H1 (cell line): Measurements from ENCODE around the gene PKMYT1.

Source experiments
- EGR1 ChIP-seq: IDR thresholded peaks from 2 replicates; pipeline ENCODE4 v1.6.1; 2011; ENCODE audit warnings: low read depth, low read length, borderline replicate concordance
- EP300 ChIP-seq, 2 experiments: IDR thresholded peaks; 1 replicate in 1 of 2; 2 replicates in 1 of 2; pipeline ENCODE4 v1.6.1; 2011 to 2012; ENCODE audit warnings: low read depth in 2 of 2, low read length in 2 of 2, mild to moderate bottlenecking in 2 of 2, borderline replicate concordance in 1 of 2, inconsistent platforms in 1 of 2, moderate library complexity in 1 of 2
- EZH2 ChIP-seq: fragments of 200-600 bp; sonication (generic); IDR thresholded peaks from 2 replicates; pipeline ENCODE4 v1.7.1; 2012; ENCODE audit warnings: low read depth, mild to moderate bottlenecking, moderate library complexity, low read length, inconsistent platforms; ENCODE audit not compliant: severe bottlenecking
- KDM1A ChIP-seq: fragments of 200-600, 300-600 bp; sonication (generic); IDR thresholded peaks from 2 replicates; pipeline ENCODE4 v1.7.1; 2016; ENCODE audit warnings: mild to moderate bottlenecking, low read length, borderline replicate concordance
- NRF1 ChIP-seq: IDR thresholded peaks from 2 replicates; pipeline ENCODE4 v1.6.1; 2011; ENCODE audit warnings: mild to moderate bottlenecking, low read depth, low read length, improper control_type of control experiment
- POLR2A ChIP-seq, 2 experiments: IDR thresholded peaks; 1 replicate in 1 of 2; 2 replicates in 1 of 2; pipeline ENCODE4 v1.6.1; 2011; ENCODE audit warnings: low read depth in 2 of 2, low read length in 2 of 2, mild to moderate bottlenecking in 2 of 2; ENCODE audit errors: control extremely low read depth in 1 of 2
- POLR2AphosphoS5 ChIP-seq: IDR thresholded peaks from 2 replicates; pipeline ENCODE4 v1.6.1; 2011; ENCODE audit warnings: low read depth, low read length
- SP2 ChIP-seq: IDR thresholded peaks from 2 replicates; pipeline ENCODE4 v1.6.1; 2012; ENCODE audit warnings: mild to moderate bottlenecking, low read length, inconsistent platforms
- TAF1 ChIP-seq: IDR thresholded peaks from 2 replicates; pipeline ENCODE4 v1.6.1; 2011; ENCODE audit warnings: mild to moderate bottlenecking, low read depth, low read length
- TF ChIP-seq, protein P1 (sequence below), 3 experiments: IDR thresholded peaks; 1 replicate in 2 of 3; 2 replicates in 1 of 3; pipeline versions ENCODE4 v1.5.1 to v1.6.1; 2011; ENCODE audit warnings: low read length in 3 of 3, mild to moderate bottlenecking in 3 of 3, inconsistent platforms in 2 of 3, low read depth in 1 of 3, moderate library complexity in 1 of 3; ENCODE audit not compliant: insufficient read depth in 1 of 3; ENCODE audit errors: control extremely low read depth in 1 of 3

- TF ChIP-seq, protein P1, sequence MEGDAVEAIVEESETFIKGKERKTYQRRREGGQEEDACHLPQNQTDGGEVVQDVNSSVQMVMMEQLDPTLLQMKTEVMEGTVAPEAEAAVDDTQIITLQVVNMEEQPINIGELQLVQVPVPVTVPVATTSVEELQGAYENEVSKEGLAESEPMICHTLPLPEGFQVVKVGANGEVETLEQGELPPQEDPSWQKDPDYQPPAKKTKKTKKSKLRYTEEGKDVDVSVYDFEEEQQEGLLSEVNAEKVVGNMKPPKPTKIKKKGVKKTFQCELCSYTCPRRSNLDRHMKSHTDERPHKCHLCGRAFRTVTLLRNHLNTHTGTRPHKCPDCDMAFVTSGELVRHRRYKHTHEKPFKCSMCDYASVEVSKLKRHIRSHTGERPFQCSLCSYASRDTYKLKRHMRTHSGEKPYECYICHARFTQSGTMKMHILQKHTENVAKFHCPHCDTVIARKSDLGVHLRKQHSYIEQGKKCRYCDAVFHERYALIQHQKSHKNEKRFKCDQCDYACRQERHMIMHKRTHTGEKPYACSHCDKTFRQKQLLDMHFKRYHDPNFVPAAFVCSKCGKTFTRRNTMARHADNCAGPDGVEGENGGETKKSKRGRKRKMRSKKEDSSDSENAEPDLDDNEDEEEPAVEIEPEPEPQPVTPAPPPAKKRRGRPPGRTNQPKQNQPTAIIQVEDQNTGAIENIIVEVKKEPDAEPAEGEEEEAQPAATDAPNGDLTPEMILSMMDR (IDR thresholded peaks at IDR 0.05; ENCODE audit: control extremely low read depth in 1 of 3, insufficient read depth in 1 of 3, low read depth in 1 of 3, low read length in 3 of 3), result no peak
- TF ChIP-seq SP2, result no peak
- TF ChIP-seq EZH2, result no peak
- TF ChIP-seq EGR1, result no peak
- TF ChIP-seq POLR2AphosphoS5, result no peak
- no peak for TF ChIP-seq POLR2A (IDR thresholded peaks at IDR 0.05; ENCODE audit: control extremely low read depth in 1 of 2, low read depth in 2 of 2, low read length in 2 of 2)
- no peak for TF ChIP-seq EP300 (IDR thresholded peaks at IDR 0.05; ENCODE audit: borderline replicate concordance in 1 of 2, low read depth in 2 of 2, low read length in 2 of 2)
- no peak for TF ChIP-seq KDM1A
- no peak for TF ChIP-seq NRF1
- TF ChIP-seq TAF1, result no peak
Measured at GRCh38 chr16:2977440-2977839, 2.8 kb downstream of the PKMYT1 start.
